K562 (cell line): ENCODE results near the gene SIRPD. TPM values are rescaled to one million over a fixed set of nuclear protein-coding genes. Genes with fewer than 3 reads are reported as not detected.

Source experiments
- BACH1 ChIP-seq: fragments of 200-800 bp; sonication (Bioruptor generic); IDR thresholded peaks from 2 replicates; pipeline ENCODE4 v1.6.1; 2016; ENCODE audit warnings: missing genetic modification characterization, missing compliant biosample characterization
- GTF2E2 ChIP-seq: fragments of 200-800 bp; sonication (Bioruptor generic); IDR thresholded peaks from 2 replicates; pipeline ENCODE4 v1.6.1; 2016; ENCODE audit warnings: missing genetic modification characterization, missing compliant biosample characterization
- NFE2L1 ChIP-seq: fragments of 450-650 bp; IDR thresholded peaks from 2 replicates; pipeline ENCODE4 v1.6.1; 2016; ENCODE audit warnings: missing genetic modification characterization, low read depth, mild to moderate bottlenecking, missing compliant biosample characterization, moderate library complexity, borderline replicate concordance
- SNRNP70 ChIP-seq: fragments of 200-400 bp; formaldehyde crosslinking; optimal IDR thresholded peaks from 2 replicates; pipeline ENCODE3; 2017; ENCODE audit warnings: low read depth, low read length
- SOX6 ChIP-seq: fragments of 450-650 bp; IDR thresholded peaks from 2 replicates; pipeline ENCODE4 v1.6.1; 2014; ENCODE audit warnings: mild to moderate bottlenecking
- TRIM24 ChIP-seq, 2 experiments: fragments of 450-650 bp; IDR thresholded peaks; 2 replicates each; pipeline ENCODE4 v1.6.1; 2016
- ZNF57 ChIP-seq: fragments of 450-650 bp; formaldehyde crosslinking; IDR thresholded peaks from 2 replicates; pipeline ENCODE4 v1.4.0; 2020; ENCODE audit warnings: mild to moderate bottlenecking, moderate library complexity
- ZNF668 ChIP-seq: fragments of 250-450 bp; sonication (Bioruptor Pico); IDR thresholded peaks from 2 replicates; pipeline ENCODE4 v1.8.0; 2022; ENCODE audit warnings: mild to moderate bottlenecking, inconsistent platforms
- ZNF780A ChIP-seq: fragments of 250-450 bp; sonication (Bioruptor Pico); IDR thresholded peaks from 2 replicates; pipeline ENCODE4 v1.5.0; 2021; ENCODE audit warnings: mild to moderate bottlenecking
- polyA plus RNA-seq, 8 experiments: library from polyadenylated mRNA; depleted of rRNA in 4 of 8; stranded (reverse) in 5 of 8; unstranded in 3 of 8; fragments of >200 nt; fragmentation: Nextera tagmentation in 2 of 8; fragmentation: Illumina TruSeq in 1 of 8; extraction: Ambion mirVana in 2 of 8; extraction: Trizol in 1 of 8; gene quantifications; 2 replicates each; pipeline versions ENCODE4 v1.2.1 to v1.2.3, GENCODE V29; 2011 to 2014; ENCODE audit warnings: inconsistent platforms in 1 of 8, missing spikeins in 1 of 8
- total RNA-seq, 7 experiments: library from RNA; depleted of rRNA in 6 of 7; stranded (reverse); fragments of >200 nt in 6 of 7; fragmentation: Illumina TruSeq in 2 of 7; extraction: Trizol in 2 of 7; gene quantifications; 2 replicates each; pipeline versions ENCODE4 v1.2.1 to v1.2.3, GENCODE V29; 2011 to 2021; ENCODE audit warnings: low replicate concordance in 1 of 7
- TF ChIP-seq, protein P1 (sequence below): IDR thresholded peaks from 2 replicates; pipeline ENCODE4 v1.6.1; 2012; ENCODE audit warnings: low read depth, low read length, improper control_type of control experiment, borderline replicate concordance
- TF ChIP-seq, protein P2 (sequence below): fragments of 450-650 bp; IDR thresholded peaks from 2 replicates; pipeline ENCODE4 v1.6.1; 2018; ENCODE audit not compliant: partially characterized antibody

The SIRPD gene
- total and polyA plus RNA-seq, 9 of the 15 experiments (the other 6 are each of a cell fraction or from before 2014, with no cell fraction given): not detected

DNA sequence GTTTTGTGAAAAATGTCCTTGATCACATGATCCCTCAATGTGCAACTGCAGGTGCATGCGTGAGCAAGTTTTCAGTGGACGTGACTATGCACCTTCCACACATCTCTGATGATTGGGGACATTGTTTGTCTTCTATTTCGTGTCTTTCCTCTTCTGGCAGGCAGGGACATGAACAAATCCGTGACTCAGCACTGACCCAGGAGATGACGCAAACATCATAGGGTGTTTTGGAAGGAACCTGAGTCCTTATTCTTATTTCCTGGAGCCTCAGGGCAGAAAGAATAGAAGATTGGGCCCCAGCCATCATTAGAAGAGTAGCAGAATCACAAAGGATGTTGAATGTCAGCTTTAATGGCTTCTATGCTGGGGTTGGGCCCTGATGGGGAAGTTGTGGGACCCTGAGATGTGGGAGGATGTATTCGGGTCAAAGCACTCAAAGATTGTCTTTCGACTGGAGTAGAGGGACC, 11.9 kb upstream of the SIRPD start (continued):
- TF ChIP-seq BACH1 (peak; percentile 90), SNRNP70 (no peak), ZNF780A (CRISPR knock-in tag) (no peak), ZNF668 (CRISPR knock-in tag) (no peak), ZNF57 (CRISPR knock-in tag) (no peak), SOX6 (0 out of 2 replicates have a peak, but pooled peaks have one; percentile 24), TRIM24 (IDR thresholded peaks at IDR 0.05) (0 out of 4 replicates have a peak, but pooled peaks of 1 of the 2 experiments have one; percentile 18), GTF2E2 (tag) (no peak), NFE2L1 (tag) (no peak)
- TF ChIP-seq, protein P1, sequence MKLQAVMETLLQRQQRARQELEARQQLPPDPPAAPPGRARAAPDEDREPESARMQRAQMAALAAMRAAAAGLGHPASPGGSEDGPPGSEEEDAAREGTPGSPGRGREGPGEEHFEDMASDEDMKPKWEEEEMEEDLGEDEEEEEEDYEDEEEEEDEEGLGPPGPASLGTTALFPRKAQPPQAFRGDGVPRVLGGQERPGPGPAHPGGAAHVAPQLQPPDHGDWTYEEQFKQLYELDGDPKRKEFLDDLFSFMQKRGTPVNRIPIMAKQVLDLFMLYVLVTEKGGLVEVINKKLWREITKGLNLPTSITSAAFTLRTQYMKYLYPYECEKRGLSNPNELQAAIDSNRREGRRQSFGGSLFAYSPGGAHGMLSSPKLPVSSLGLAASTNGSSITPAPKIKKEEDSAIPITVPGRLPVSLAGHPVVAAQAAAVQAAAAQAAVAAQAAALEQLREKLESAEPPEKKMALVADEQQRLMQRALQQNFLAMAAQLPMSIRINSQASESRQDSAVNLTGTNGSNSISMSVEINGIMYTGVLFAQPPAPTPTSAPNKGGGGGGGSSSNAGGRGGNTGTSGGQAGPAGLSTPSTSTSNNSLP: no peak
- TF ChIP-seq, protein P2, sequence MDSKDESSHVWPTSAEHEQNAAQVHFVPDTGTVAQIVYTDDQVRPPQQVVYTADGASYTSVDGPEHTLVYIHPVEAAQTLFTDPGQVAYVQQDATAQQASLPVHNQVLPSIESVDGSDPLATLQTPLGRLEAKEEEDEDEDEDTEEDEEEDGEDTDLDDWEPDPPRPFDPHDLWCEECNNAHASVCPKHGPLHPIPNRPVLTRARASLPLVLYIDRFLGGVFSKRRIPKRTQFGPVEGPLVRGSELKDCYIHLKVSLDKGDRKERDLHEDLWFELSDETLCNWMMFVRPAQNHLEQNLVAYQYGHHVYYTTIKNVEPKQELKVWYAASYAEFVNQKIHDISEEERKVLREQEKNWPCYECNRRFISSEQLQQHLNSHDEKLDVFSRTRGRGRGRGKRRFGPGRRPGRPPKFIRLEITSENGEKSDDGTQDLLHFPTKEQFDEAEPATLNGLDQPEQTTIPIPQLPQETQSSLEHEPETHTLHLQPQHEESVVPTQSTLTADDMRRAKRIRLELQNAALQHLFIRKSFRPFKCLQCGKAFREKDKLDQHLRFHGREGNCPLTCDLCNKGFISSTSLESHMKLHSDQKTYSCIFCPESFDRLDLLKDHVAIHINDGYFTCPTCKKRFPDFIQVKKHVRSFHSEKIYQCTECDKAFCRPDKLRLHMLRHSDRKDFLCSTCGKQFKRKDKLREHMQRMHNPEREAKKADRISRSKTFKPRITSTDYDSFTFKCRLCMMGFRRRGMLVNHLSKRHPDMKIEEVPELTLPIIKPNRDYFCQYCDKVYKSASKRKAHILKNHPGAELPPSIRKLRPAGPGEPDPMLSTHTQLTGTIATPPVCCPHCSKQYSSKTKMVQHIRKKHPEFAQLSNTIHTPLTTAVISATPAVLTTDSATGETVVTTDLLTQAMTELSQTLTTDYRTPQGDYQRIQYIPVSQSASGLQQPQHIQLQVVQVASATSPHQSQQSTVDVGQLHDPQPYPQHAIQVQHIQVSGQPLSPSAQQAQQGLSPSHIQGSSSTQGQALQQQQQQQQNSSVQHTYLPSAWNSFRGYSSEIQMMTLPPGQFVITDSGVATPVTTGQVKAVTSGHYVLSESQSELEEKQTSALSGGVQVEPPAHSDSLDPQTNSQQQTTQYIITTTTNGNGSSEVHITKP: peak; percentile 68
